ENCODE measurements around the gene MAP2. TPM values are rescaled to one million over a fixed set of nuclear protein-coding genes. Genes with fewer than 3 reads are reported as not detected.

MAP2 gene
- total and polyA plus RNA-seq, 12 donors, result 3.5 to 15.5 (median 5.5) TPM

DNA sequence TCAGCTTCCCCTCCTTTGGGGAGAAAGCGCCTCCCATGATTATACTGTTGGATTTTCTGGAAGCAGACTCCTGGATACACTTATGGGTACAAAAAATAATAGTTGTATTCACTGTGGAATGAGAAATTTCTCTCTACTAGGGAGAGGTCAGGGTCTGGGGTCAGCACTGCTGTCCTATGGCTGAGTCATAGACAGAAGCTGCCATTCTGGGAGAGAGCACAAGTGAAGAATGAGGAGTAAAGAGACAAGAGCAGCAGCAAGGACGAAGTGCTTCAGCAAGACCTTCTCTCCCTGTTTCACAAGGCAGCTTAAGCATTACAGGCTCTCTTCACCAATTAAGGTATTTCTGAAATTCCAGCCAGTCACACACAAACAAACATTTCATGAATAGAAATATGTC lies 337.7 kb downstream of the MAP2 start:
- Histone ChIP-seq H3K27ac (no peak overlapping the region), H3K9me3 (peaks cover 0 to 17% (median 0%) of the 10 kb centered on the region in 11 donors), H3K4me3 (no peak overlapping the region), H3K4me1 (no peaks in the 10 kb centered on the region), H3K27me3 (peaks cover 0 to 5% (median 0%) of the 10 kb centered on the region in 7 donors), H3K36me3 (no peaks in the 10 kb centered on the region)
- intact Hi-C loops (cut with DNase I), result loop anchor here in 1 of 10 donors (10.0 kb wide), 1 partner anchor 47 kb away; no protein-coding TSS in a partner anchor
- no peak for ATAC-seq
- TF ChIP-seq, protein P1, sequence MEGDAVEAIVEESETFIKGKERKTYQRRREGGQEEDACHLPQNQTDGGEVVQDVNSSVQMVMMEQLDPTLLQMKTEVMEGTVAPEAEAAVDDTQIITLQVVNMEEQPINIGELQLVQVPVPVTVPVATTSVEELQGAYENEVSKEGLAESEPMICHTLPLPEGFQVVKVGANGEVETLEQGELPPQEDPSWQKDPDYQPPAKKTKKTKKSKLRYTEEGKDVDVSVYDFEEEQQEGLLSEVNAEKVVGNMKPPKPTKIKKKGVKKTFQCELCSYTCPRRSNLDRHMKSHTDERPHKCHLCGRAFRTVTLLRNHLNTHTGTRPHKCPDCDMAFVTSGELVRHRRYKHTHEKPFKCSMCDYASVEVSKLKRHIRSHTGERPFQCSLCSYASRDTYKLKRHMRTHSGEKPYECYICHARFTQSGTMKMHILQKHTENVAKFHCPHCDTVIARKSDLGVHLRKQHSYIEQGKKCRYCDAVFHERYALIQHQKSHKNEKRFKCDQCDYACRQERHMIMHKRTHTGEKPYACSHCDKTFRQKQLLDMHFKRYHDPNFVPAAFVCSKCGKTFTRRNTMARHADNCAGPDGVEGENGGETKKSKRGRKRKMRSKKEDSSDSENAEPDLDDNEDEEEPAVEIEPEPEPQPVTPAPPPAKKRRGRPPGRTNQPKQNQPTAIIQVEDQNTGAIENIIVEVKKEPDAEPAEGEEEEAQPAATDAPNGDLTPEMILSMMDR (IDR thresholded peaks at IDR 0.05), result no peak
- WGBS, 2 donors, result 38 to 54% methylated on average over 2 of the region's 2 CpGs
- no peak for DNase-seq

DNA sequence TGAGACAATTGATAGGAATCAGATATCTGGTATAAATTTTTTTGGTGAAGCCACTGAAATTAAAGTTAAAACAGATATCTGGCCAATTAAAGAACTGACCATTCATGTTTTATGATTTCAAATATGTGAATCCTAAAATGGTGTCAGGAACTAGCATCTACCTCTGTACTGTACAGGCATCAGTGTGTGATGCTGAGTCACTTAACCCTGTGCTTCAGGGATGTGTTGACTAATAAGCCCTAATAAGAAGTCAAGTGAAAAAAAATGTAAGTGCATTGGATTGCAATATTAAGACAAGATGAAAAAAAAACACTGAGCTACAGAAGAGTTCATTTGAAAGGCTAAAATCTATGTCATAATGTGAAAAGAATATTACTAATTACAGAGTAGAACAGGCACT lies 338.7 kb downstream of the MAP2 start:
- TF ChIP-seq, protein P1 (IDR thresholded peaks at IDR 0.05), result no peak
- no peak for ATAC-seq
- no peak overlapping the region for H3K4me3 ChIP-seq
- no peak for DNase-seq
- intact Hi-C loops (cut with DNase I), result loop anchor here in 1 of 10 donors (10.0 kb wide), 1 partner anchor 48 kb away; no protein-coding TSS in a partner anchor
- no peaks in the 10 kb centered on the region for H3K36me3 ChIP-seq
- H3K9me3 ChIP-seq, result peaks cover 0 to 17% (median 0%) of the 10 kb centered on the region in 11 donors
- no peaks in the 10 kb centered on the region for H3K27me3 ChIP-seq
- no peak overlapping the region for H3K27ac ChIP-seq
- H3K4me1 ChIP-seq, result no peaks in the 10 kb centered on the region

DNA sequence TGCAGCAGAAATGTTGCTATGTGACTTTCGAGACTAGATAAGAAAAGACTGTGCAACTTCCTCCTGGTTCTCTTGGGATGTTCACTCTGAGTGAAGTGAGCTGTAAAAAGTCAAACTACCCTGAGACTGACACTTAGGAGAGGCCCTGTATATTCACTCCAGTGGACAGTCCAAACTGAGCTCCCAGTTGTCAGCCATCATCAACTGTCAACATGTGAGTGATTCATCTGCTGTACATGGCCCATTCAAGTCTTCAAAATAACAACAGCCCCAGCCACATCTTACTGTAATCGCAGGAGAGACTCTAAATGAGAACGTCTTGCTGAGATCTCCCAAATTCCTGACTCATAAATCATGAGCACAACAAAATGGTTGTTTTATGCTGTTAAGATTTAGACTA lies 339.3 kb downstream of the MAP2 start:
- Histone ChIP-seq H3K36me3 (no peaks in the 10 kb centered on the region), H3K9me3 (peaks cover 0 to 17% (median 0%) of the 10 kb centered on the region in 11 donors), H3K27me3 (peaks cover 0 to 2% (median 0%) of the 10 kb centered on the region in 7 donors), H3K27ac (no peak overlapping the region), H3K4me1 (no peaks in the 10 kb centered on the region), H3K4me3 (no peak overlapping the region)
- no peak for DNase-seq
- WGBS, 2 donors, result 45% methylated on average over 3 of the region's 3 CpGs
- intact Hi-C loops (cut with DNase I), result loop anchor here in 1 of 10 donors (10.0 kb wide), 1 partner anchor 48 kb away; no protein-coding TSS in a partner anchor
- no peak for ATAC-seq
- TF ChIP-seq, protein P1 (IDR thresholded peaks at IDR 0.05), result no peak

DNA sequence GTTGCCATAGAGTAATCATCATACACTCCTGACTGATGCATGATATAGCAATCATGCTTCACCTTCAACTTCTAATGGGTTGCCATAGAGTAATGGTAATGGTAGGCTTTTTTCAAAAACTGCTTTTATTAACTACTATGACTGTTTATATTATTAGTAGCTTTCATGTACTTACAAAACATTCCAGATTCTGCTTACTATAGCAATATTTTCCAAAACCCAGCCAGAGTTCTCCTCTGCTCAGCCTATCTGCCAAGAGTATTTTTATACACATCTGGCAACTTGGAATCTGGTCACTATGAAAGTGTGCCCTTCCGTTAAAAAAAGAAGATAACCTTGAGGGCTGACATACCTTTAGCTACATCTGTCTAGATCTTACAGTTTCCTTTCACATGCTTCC lies 342.8 kb downstream of the MAP2 start:
- ATAC-seq (no peak), DNase-seq (no peak)
- Histone ChIP-seq H3K4me3 (no peak overlapping the region), H3K4me1 (peaks cover 0 to 6% (median 3%) of the 10 kb centered on the region in 9 donors), H3K36me3 (no peaks in the 10 kb centered on the region), H3K9me3 (no peaks in the 10 kb centered on the region), H3K27me3 (peaks cover 0 to 17% (median 0%) of the 10 kb centered on the region in 7 donors), H3K27ac (no peak overlapping the region)
- intact Hi-C loops (cut with DNase I), result loop anchor here in 1 of 10 donors (10.0 kb wide), 1 partner anchor 52 kb away; no protein-coding TSS in a partner anchor
- 73 to 76% methylated on average over 1 of the region's 1 CpG for WGBS, 2 donors
- TF ChIP-seq, protein P1 (IDR thresholded peaks at IDR 0.05), result no peak
